H1 (cell line): ENCODE measurements around the gene AP3D1. TPM values are rescaled to one million over a fixed set of nuclear protein-coding genes. Genes with fewer than 3 reads are reported as not detected.

Source experiments
- CTCF ChIA-PET: fragments of 300-600 bp; sonication (Branson Sonifier 250); formaldehyde crosslinking; loops from one replicate; lab custom pipeline; 2021; ENCODE audit not compliant: partially characterized antibody; lab: Charles Lee
- POLR2A ChIA-PET: fragments of 300-600 bp; sonication (Branson Sonifier 250); formaldehyde crosslinking; loops from one replicate; lab custom pipeline; 2021; ENCODE audit warnings: inconsistent platforms; ENCODE audit not compliant: partially characterized antibody; lab: Charles Lee
- DNase-seq, 2 experiments: peaks; one replicate each; pipeline versions ENCODE4 v3.0.0 to v3.0.0-alpha.2; 2010 to 2022; ENCODE audit warnings: low spot score in 2 of 2, low read depth in 1 of 2, mixed read lengths in 1 of 2
- FAIRE-seq: peaks from 2 replicates; lab custom pipeline; 2011; peaks lifted over from hg19 to GRCh38; lab: Jason Lieb, UNC
- H2AFZ ChIP-seq: 2 replicates; pipeline ENCODE4 v1.8.1; 2012; ENCODE audit warnings: low read length, inconsistent platforms
- H2AK5ac ChIP-seq: 2 replicates; pipeline ENCODE4 v1.6.1; 2013; ENCODE audit warnings: low read depth, low read length
- H2BK120ac ChIP-seq: replicated peaks from 2 replicates; pipeline ENCODE3; 2013; ENCODE audit warnings: low read depth, low read length, inconsistent platforms
- H2BK12ac ChIP-seq: 2 replicates; pipeline ENCODE4 v1.6.1; 2013; ENCODE audit warnings: low read depth, low read length
- H2BK15ac ChIP-seq: 2 replicates; pipeline ENCODE4 v1.6.1; 2013; ENCODE audit warnings: low read length
- H2BK20ac ChIP-seq: 2 replicates; pipeline ENCODE4 v1.6.1; 2013; ENCODE audit warnings: low read length
- H2BK5ac ChIP-seq: 2 replicates; pipeline ENCODE4 v1.6.1; 2013; ENCODE audit warnings: low read depth, low read length
- H3K14ac ChIP-seq: 2 replicates; pipeline ENCODE4 v1.6.1; 2013; ENCODE audit warnings: inconsistent platforms; ENCODE audit not compliant: insufficient read length
- H3K18ac ChIP-seq: 2 replicates; pipeline ENCODE4 v1.6.1; 2013; ENCODE audit warnings: low read length; ENCODE audit errors: extremely low read depth
- H3K23ac ChIP-seq: 2 replicates; pipeline ENCODE4 v1.6.1; 2013; ENCODE audit warnings: inconsistent platforms; ENCODE audit not compliant: insufficient read length
- H3K23me2 ChIP-seq: 2 replicates; pipeline ENCODE4 v1.6.1; 2013; ENCODE audit warnings: low read depth, low read length
- H3K27ac ChIP-seq: 2 replicates; pipeline ENCODE4 v1.6.1; 2011; ENCODE audit warnings: low read depth, low read length, inconsistent platforms
- H3K27me3 ChIP-seq, 4 experiments: replicated peaks in 1 of 4; 1 replicate in 1 of 4; 2 replicates in 3 of 4; pipeline versions ENCODE4 v1.6.1 to v1.8.1; 2011 to 2013; ENCODE audit warnings: low read length in 3 of 4, mild to moderate bottlenecking in 3 of 4, inconsistent platforms in 2 of 4, mixed read lengths in 2 of 4, moderate library complexity in 1 of 4; ENCODE audit not compliant: control insufficient read depth in 3 of 4, insufficient read depth in 3 of 4; ENCODE audit errors: extremely low read depth in 1 of 4
- H3K36me3 ChIP-seq, 4 experiments: 2 replicates each; pipeline versions ENCODE4 v1.6.1 to v1.8.1; 2011 to 2013; ENCODE audit warnings: mild to moderate bottlenecking in 4 of 4, low read length in 3 of 4, moderate library complexity in 2 of 4, control low read depth in 1 of 4, inconsistent platforms in 1 of 4; ENCODE audit not compliant: insufficient read depth in 4 of 4, control insufficient read depth in 2 of 4
- H3K4ac ChIP-seq: replicated peaks from 2 replicates; pipeline ENCODE3; 2013; ENCODE audit warnings: low read length, low read depth, mixed read lengths, inconsistent platforms; ENCODE audit not compliant: insufficient read length
- H3K4me1 ChIP-seq, 4 experiments: replicated peaks in 1 of 4; 1 replicate in 1 of 4; 2 replicates in 3 of 4; pipeline versions ENCODE4 v1.6.1 to v1.8.1; 2011 to 2013; ENCODE audit warnings: low read length in 3 of 4, inconsistent platforms in 2 of 4, mixed read lengths in 1 of 4; ENCODE audit not compliant: insufficient read depth in 4 of 4, control insufficient read depth in 3 of 4
- H3K4me2 ChIP-seq, 2 experiments: 2 replicates each; pipeline versions ENCODE4 v1.6.1 to v1.8.1; 2011 to 2013; ENCODE audit warnings: low read depth in 2 of 2, low read length in 2 of 2, control low read depth in 1 of 2, inconsistent platforms in 1 of 2, mild to moderate bottlenecking in 1 of 2; ENCODE audit not compliant: insufficient read depth in 1 of 2
- H3K4me3 ChIP-seq, 4 experiments: fragments of 200-600, 300-600 bp in 1 of 4; sonication (generic), shearing (Covaris generic), sonication (Bioruptor Twin) in 1 of 4; 2 replicates each; pipeline versions ENCODE4 v1.5.1 to v1.8.1; 2011 to 2016; ENCODE audit warnings: low read length in 4 of 4, low read depth in 3 of 4, control low read depth in 2 of 4, inconsistent platforms in 2 of 4, mild to moderate bottlenecking in 2 of 4, mixed read lengths in 1 of 4, moderate library complexity in 1 of 4; ENCODE audit not compliant: insufficient read depth in 2 of 4; ENCODE audit errors: extremely low read depth in 1 of 4
- H3K56ac ChIP-seq: replicated peaks from 2 replicates; pipeline ENCODE3; 2013; ENCODE audit warnings: low read depth, mild to moderate bottlenecking, mixed read lengths, low read length, inconsistent platforms; ENCODE audit not compliant: insufficient read length
- H3K79me1 ChIP-seq: 2 replicates; pipeline ENCODE4 v1.6.1; 2013; ENCODE audit warnings: low read depth, low read length, control low read depth
- H3K79me2 ChIP-seq, 2 experiments: 2 replicates each; pipeline versions ENCODE4 v1.6.1 to v1.8.1; 2012 to 2013; ENCODE audit warnings: low read length in 2 of 2, mild to moderate bottlenecking in 2 of 2, inconsistent platforms in 1 of 2; ENCODE audit not compliant: insufficient read depth in 2 of 2, control insufficient read depth in 1 of 2
- H3K9ac ChIP-seq, 4 experiments: replicated peaks in 1 of 4; 1 replicate in 1 of 4; 2 replicates in 3 of 4; pipeline versions ENCODE4 v1.6.1 to v1.8.1; 2011 to 2013; ENCODE audit warnings: low read depth in 3 of 4, low read length in 3 of 4, control low read depth in 2 of 4, mild to moderate bottlenecking in 2 of 4, moderate library complexity in 2 of 4, inconsistent platforms in 1 of 4; ENCODE audit errors: extremely low read depth in 1 of 4
- H3K9me3 ChIP-seq, 2 experiments: 2 replicates each; pipeline versions ENCODE4 v1.6.1 to v1.8.1; 2012 to 2013; ENCODE audit warnings: mild to moderate bottlenecking in 2 of 2, moderate library complexity in 2 of 2, control low read depth in 1 of 2, inconsistent platforms in 1 of 2, low read depth in 1 of 2, low read length in 1 of 2, mixed read lengths in 1 of 2; ENCODE audit not compliant: insufficient read depth in 2 of 2
- H4K20me1 ChIP-seq, 2 experiments: replicated peaks in 1 of 2; 2 replicates each; pipeline versions ENCODE3 to v1.8.1; 2011 to 2013; ENCODE audit warnings: inconsistent platforms in 2 of 2, low read length in 2 of 2, mild to moderate bottlenecking in 1 of 2; ENCODE audit not compliant: insufficient read depth in 2 of 2, control insufficient read depth in 1 of 2
- H4K5ac ChIP-seq: 2 replicates; pipeline ENCODE4 v1.6.1; 2013; ENCODE audit warnings: low read length, low read depth, mixed read lengths, inconsistent platforms; ENCODE audit not compliant: insufficient read length
- H4K8ac ChIP-seq: 2 replicates; pipeline ENCODE4 v1.8.0; 2013; ENCODE audit warnings: mild to moderate bottlenecking, moderate library complexity, low read length, inconsistent platforms; ENCODE audit not compliant: insufficient read depth; ENCODE audit errors: extremely low read depth
- H4K91ac ChIP-seq: replicated peaks from 2 replicates; pipeline ENCODE3; 2013; ENCODE audit warnings: low read length, mixed read lengths, inconsistent platforms; ENCODE audit not compliant: insufficient read length
- EGR1 ChIP-seq: IDR thresholded peaks from 2 replicates; pipeline ENCODE4 v1.6.1; 2011; ENCODE audit warnings: low read depth, low read length, borderline replicate concordance
- EP300 ChIP-seq, 2 experiments: IDR thresholded peaks; 1 replicate in 1 of 2; 2 replicates in 1 of 2; pipeline ENCODE4 v1.6.1; 2011 to 2012; ENCODE audit warnings: low read depth in 2 of 2, low read length in 2 of 2, mild to moderate bottlenecking in 2 of 2, borderline replicate concordance in 1 of 2, inconsistent platforms in 1 of 2, moderate library complexity in 1 of 2
- GABPA ChIP-seq: IDR thresholded peaks from 2 replicates; pipeline ENCODE4 v1.6.1; 2011; ENCODE audit warnings: mild to moderate bottlenecking, low read length, moderate library complexity, borderline replicate concordance; ENCODE audit not compliant: insufficient read depth
- RAD21 ChIP-seq, 2 experiments: IDR thresholded peaks in 1 of 2; conservative IDR thresholded peaks in 1 of 2; 2 replicates each; pipeline ENCODE4 v1.6.1; 2011; ENCODE audit warnings: low read depth in 2 of 2, low read length in 2 of 2, improper control_type of control experiment in 1 of 2, inconsistent platforms in 1 of 2, mild to moderate bottlenecking in 1 of 2, moderate library complexity in 1 of 2
- SRF ChIP-seq: IDR thresholded peaks from 2 replicates; pipeline ENCODE4 v1.6.1; 2011; ENCODE audit warnings: mild to moderate bottlenecking, low read depth, low read length, moderate library complexity
- WGBS, 2 experiments: shearing (Covaris generic) in 1 of 2; methylation state at CpG; one replicate each; pipeline versions ENCODE4 v1.1.6 to v1.1.7; 2013 to 2015; ENCODE audit warnings: low lambda C conversion rate in 2 of 2, mixed read lengths in 2 of 2, inconsistent platforms in 1 of 2, low coverage in 1 of 2, missing lambda C conversion rate in 1 of 2; ENCODE audit not compliant: insufficient replicate concordance in 2 of 2, insufficient coverage in 1 of 2, insufficient read length in 1 of 2; ENCODE audit errors: extremely low coverage in 1 of 2, missing lambda C conversion rate in 1 of 2; 5-methylcytosine and 5-hydroxymethylcytosine counted together
- polyA plus RNA-seq, 7 experiments: library from polyadenylated mRNA; depleted of rRNA in 3 of 7; stranded (reverse) in 5 of 7; unstranded in 2 of 7; fragments of >200 nt in 5 of 7; fragments of 200-250 nt in 2 of 7; gene quantifications; 1 replicate in 5 of 7; 2 replicates in 1 of 7; 4 replicates in 1 of 7; pipeline versions ENCODE4 v1.2.1 to v1.2.3, GENCODE V29; 2011 to 2013; ENCODE audit warnings: missing spikeins in 2 of 7, mixed read lengths in 2 of 7
- total RNA-seq: library from RNA; stranded (reverse); fragmentation: NEBNext Ultra II Directional; extraction: Animal tissue kit (Norgen Biotek cat#: 25700); gene quantifications from 2 replicates; pipeline ENCODE4 v1.2.1, GENCODE V29; 2021
- TF ChIP-seq, protein P1 (sequence below), 3 experiments: IDR thresholded peaks; 1 replicate in 2 of 3; 2 replicates in 1 of 3; pipeline versions ENCODE4 v1.5.1 to v1.6.1; 2011; ENCODE audit warnings: low read length in 3 of 3, mild to moderate bottlenecking in 3 of 3, inconsistent platforms in 2 of 3, low read depth in 1 of 3, moderate library complexity in 1 of 3; ENCODE audit not compliant: insufficient read depth in 1 of 3; ENCODE audit errors: control extremely low read depth in 1 of 3
- TF ChIP-seq, protein P2 (sequence below): IDR thresholded peaks from 2 replicates; pipeline ENCODE4 v1.6.1; 2012; ENCODE audit warnings: inconsistent platforms

Gene AP3D1
- total and polyA plus RNA-seq, 2 of the 8 experiments (the other 6 are each of a cell fraction or from before 2014, with no cell fraction given): 161 to 174 TPM

DNA sequence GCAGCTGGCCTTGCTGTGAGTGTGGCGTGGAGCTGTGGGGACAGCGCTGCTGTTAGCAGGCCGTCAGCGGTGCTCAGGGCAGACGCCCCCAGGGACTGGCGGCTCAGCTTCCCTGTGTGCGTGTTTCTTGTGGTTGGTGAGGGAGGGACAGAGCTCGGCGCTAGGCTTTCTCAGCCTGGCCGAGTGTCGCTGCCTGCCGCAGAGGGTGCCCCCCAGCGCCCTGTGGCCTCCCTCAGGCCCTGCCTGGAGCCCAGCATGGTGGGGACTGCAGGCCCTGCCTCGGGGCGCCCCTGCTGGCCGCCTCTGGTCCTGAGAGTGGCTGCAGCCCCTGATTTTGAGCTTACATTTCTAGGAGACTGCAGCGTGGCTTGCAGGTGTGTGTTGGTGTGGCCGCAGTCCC, 47.8 kb upstream of the AP3D1 start:
- Histone ChIP-seq H3K79me2 (peaks cover 0 to 24% of the 10 kb centered on the region in 2 experiments; a peak in 2 of 4 replicates), H2BK20ac (no peak overlapping the region), H3K18ac (no peak overlapping the region), H3K56ac (no peak overlapping the region), H3K27me3 (no peaks in the 10 kb centered on the region), H2BK5ac (peak overlapping the region; percentile 44; the same call in 1 of the 2 replicates), H2BK15ac (no peak overlapping the region), H3K79me1 (peaks cover 16% of the 10 kb centered on the region; the same call in 1 of the 2 replicates), H4K5ac (no peak overlapping the region), H3K4me3 (no peak overlapping the region), H2BK120ac (no peak overlapping the region), H3K4me2 (no peak overlapping the region), H4K20me1 (peaks cover 10 to 30% of the 10 kb centered on the region in 2 experiments), H3K27ac (no peak overlapping the region), H2AFZ (no peak overlapping the region), H3K23me2 (no peaks in the 10 kb centered on the region), H3K23ac (no peak overlapping the region), H3K4me1 (no peaks in the 10 kb centered on the region), H3K9ac (peak overlapping the region in 1 of 4 experiments; percentile 14; a peak in 1 of 7 replicates), H4K8ac (peak overlapping the region; percentile 83), H3K14ac (no peak overlapping the region), H3K4ac (peak overlapping the region; percentile 53), H3K36me3 (peaks cover 0 to 15% (median 1%) of the 10 kb centered on the region in 4 experiments; a peak in 3 of 8 replicates), H4K91ac (no peak overlapping the region), H3K9me3 (peaks cover 4% of the 10 kb centered on the region in 2 experiments; a peak in 2 of 4 replicates), H2AK5ac (no peak overlapping the region), H2BK12ac (peak overlapping the region; percentile 39; the same call in 1 of the 2 replicates)
- WGBS, 2 experiments: 82% methylated on average over 18 of the region's 18 CpGs; no CpG with 5 or more reads in 1 of the 2 experiments
- DNase-seq (peak in 1 of 2 experiments; percentile 79), FAIRE-seq (no peak)
- POLR2A ChIA-PET: interaction anchor here (0.8 to 1.4 kb wide), 8 partner anchors 16 to 225 kb away, joined by 3 to 5 read pairs (median 4); partner anchors contain the start of gene PLEKHJ1
- CTCF ChIA-PET: interaction anchor here (0.6 to 5.1 kb wide), 30 partner anchors 9 to 1216 kb away, joined by 3 to 50 read pairs (median 5); partner anchors contain the start of gene AP3D1
- TF ChIP-seq EP300 (IDR thresholded peaks at IDR 0.05; ENCODE audit: borderline replicate concordance in 1 of 2, low read depth in 2 of 2, low read length in 2 of 2) (0 out of 3 replicates have a peak, but pooled peaks of 1 of the 2 experiments have one; percentile 14), EGR1 (peak; percentile 68), SRF (0 out of 2 replicates have a peak, but pooled peaks have one; percentile 25), GABPA (peak; percentile 79; the same call in 1 of the 2 replicates), RAD21 (IDR thresholded peaks at IDR 0.05 in 1 of 2, conservative IDR thresholded peaks at IDR 0.05 in 1 of 2; ENCODE audit: low read depth in 2 of 2, low read length in 2 of 2) (peak; percentile 47 to 65)
- TF ChIP-seq, protein P1, sequence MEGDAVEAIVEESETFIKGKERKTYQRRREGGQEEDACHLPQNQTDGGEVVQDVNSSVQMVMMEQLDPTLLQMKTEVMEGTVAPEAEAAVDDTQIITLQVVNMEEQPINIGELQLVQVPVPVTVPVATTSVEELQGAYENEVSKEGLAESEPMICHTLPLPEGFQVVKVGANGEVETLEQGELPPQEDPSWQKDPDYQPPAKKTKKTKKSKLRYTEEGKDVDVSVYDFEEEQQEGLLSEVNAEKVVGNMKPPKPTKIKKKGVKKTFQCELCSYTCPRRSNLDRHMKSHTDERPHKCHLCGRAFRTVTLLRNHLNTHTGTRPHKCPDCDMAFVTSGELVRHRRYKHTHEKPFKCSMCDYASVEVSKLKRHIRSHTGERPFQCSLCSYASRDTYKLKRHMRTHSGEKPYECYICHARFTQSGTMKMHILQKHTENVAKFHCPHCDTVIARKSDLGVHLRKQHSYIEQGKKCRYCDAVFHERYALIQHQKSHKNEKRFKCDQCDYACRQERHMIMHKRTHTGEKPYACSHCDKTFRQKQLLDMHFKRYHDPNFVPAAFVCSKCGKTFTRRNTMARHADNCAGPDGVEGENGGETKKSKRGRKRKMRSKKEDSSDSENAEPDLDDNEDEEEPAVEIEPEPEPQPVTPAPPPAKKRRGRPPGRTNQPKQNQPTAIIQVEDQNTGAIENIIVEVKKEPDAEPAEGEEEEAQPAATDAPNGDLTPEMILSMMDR (IDR thresholded peaks at IDR 0.05; ENCODE audit: control extremely low read depth in 1 of 3, insufficient read depth in 1 of 3, low read depth in 1 of 3, low read length in 3 of 3): peak; percentile 76 to 82 (median 76)
- TF ChIP-seq, protein P2, sequence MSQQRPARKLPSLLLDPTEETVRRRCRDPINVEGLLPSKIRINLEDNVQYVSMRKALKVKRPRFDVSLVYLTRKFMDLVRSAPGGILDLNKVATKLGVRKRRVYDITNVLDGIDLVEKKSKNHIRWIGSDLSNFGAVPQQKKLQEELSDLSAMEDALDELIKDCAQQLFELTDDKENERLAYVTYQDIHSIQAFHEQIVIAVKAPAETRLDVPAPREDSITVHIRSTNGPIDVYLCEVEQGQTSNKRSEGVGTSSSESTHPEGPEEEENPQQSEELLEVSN: no peak
